Calu3 (cell line): ENCODE data around the gene CCK. TPM values are rescaled to one million over a fixed set of nuclear protein-coding genes. Genes with fewer than 3 reads are reported as not detected.

Source experiments
- BruUV-seq: library from RNA; stranded (reverse); fragments of 400-500 nt; replicated peaks from 2 replicates; lab custom pipeline; 2021; lab: Mats Ljungman, UMichigan
- CTCF ChIA-PET: fragments of 300-600 bp; sonication (Branson Sonifier 250); formaldehyde crosslinking; loops from one replicate; lab custom pipeline; 2022; ENCODE audit warnings: antibody characterized with exemption; lab: Charles Lee
- DNase-seq: peaks from one replicate; pipeline ENCODE4 v3.0.0; 2022
- H3K27ac Mint-ChIP-seq: one replicate; pipeline ENCODE4 v1.8.0; 2022; ENCODE audit warnings: mixed read lengths; ENCODE audit not compliant: unreplicated experiment
- H3K27me3 Mint-ChIP-seq: one replicate; pipeline ENCODE4 v1.8.0; 2022; ENCODE audit warnings: mixed read lengths; ENCODE audit not compliant: unreplicated experiment
- H3K36me3 Mint-ChIP-seq: one replicate; pipeline ENCODE4 v1.8.0; 2022; ENCODE audit warnings: mild to moderate bottlenecking, moderate library complexity, mixed read lengths; ENCODE audit not compliant: insufficient read depth, unreplicated experiment
- H3K4me1 Mint-ChIP-seq: one replicate; pipeline ENCODE4 v1.8.0; 2022; ENCODE audit warnings: mild to moderate bottlenecking, low read depth, mixed read lengths; ENCODE audit not compliant: unreplicated experiment
- H3K4me3 Mint-ChIP-seq: one replicate; pipeline ENCODE4 v1.8.0; 2022; ENCODE audit warnings: mild to moderate bottlenecking, low read depth, moderate library complexity, mixed read lengths; ENCODE audit not compliant: unreplicated experiment
- H3K9me3 Mint-ChIP-seq: one replicate; pipeline ENCODE4 v1.8.0; 2022; ENCODE audit warnings: low read depth, mixed read lengths; ENCODE audit not compliant: unreplicated experiment
- intact Hi-C: fragments of 100-400 bp; cut with micrococcal nuclease; formaldehyde crosslinking; loops from one replicate; pipeline ENCODE4 v1.10.0; 2022; ENCODE audit not compliant: unreplicated experiment
- total RNA-seq: library from RNA; stranded (reverse); gene quantifications from 2 replicates; pipeline ENCODE4 v1.2.3, GENCODE V29; 2022
- TF ChIP-seq, protein P1 (sequence below): fragments of 200-600 bp; IDR thresholded peaks from one replicate; pipeline ENCODE4 v1.8.0; 2022; ENCODE audit warnings: antibody characterized with exemption; ENCODE audit not compliant: unreplicated experiment

CCK gene
- total RNA-seq, 1 experiment from 2014 or later, result not detected

- intact Hi-C loops, result loop anchor here (5.0 kb wide), 1 partner anchor 296 kb away; no protein-coding TSS in a partner anchor
- TF ChIP-seq, protein P1, sequence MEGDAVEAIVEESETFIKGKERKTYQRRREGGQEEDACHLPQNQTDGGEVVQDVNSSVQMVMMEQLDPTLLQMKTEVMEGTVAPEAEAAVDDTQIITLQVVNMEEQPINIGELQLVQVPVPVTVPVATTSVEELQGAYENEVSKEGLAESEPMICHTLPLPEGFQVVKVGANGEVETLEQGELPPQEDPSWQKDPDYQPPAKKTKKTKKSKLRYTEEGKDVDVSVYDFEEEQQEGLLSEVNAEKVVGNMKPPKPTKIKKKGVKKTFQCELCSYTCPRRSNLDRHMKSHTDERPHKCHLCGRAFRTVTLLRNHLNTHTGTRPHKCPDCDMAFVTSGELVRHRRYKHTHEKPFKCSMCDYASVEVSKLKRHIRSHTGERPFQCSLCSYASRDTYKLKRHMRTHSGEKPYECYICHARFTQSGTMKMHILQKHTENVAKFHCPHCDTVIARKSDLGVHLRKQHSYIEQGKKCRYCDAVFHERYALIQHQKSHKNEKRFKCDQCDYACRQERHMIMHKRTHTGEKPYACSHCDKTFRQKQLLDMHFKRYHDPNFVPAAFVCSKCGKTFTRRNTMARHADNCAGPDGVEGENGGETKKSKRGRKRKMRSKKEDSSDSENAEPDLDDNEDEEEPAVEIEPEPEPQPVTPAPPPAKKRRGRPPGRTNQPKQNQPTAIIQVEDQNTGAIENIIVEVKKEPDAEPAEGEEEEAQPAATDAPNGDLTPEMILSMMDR, result no peak
- no peaks in the 10 kb centered on the region for H3K36me3 Mint-ChIP-seq
- CTCF ChIA-PET, result no interaction called here
- DNase-seq, result no peak
- BruUV-seq, result no TSS peak
- H3K4me1 Mint-ChIP-seq, result no peaks in the 10 kb centered on the region
- no peaks in the 10 kb centered on the region for H3K9me3 Mint-ChIP-seq
- H3K4me3 Mint-ChIP-seq, result no peak overlapping the region
- H3K27me3 Mint-ChIP-seq, result peaks cover 46% of the 10 kb centered on the region
- no peak overlapping the region for H3K27ac Mint-ChIP-seq
Measured at GRCh38 chr3:42246091-42246490, 19.9 kb downstream of the CCK start.

- TF ChIP-seq, protein P1, result no peak
- Mint-ChIP-seq H3K36me3 (no peaks in the 10 kb centered on the region), H3K9me3 (peaks cover 11% of the 10 kb centered on the region), H3K4me1 (no peaks in the 10 kb centered on the region), H3K27me3 (peaks cover 40% of the 10 kb centered on the region), H3K27ac (no peak overlapping the region), H3K4me3 (no peak overlapping the region)
- no peak for DNase-seq
- BruUV-seq, result no TSS peak
- CTCF ChIA-PET, result no interaction called here
- intact Hi-C loops, result no loop called here
Measured at GRCh38 chr3:42236611-42237010, 29.4 kb downstream of the CCK start.

GRCh38 chr3:42235532-42235931 lies 30.5 kb downstream of the CCK start:
- H3K36me3 Mint-ChIP-seq, result no peaks in the 10 kb centered on the region
- peaks cover 43% of the 10 kb centered on the region for H3K27me3 Mint-ChIP-seq
- H3K4me3 Mint-ChIP-seq, result no peak overlapping the region
- H3K4me1 Mint-ChIP-seq, result no peaks in the 10 kb centered on the region
- TF ChIP-seq, protein P1, result no peak
- no TSS peak for BruUV-seq
- intact Hi-C loops, result no loop called here
- DNase-seq, result no peak
- H3K9me3 Mint-ChIP-seq, result peaks cover 11% of the 10 kb centered on the region
- no peak overlapping the region for H3K27ac Mint-ChIP-seq
- CTCF ChIA-PET, result no interaction called here

DNA sequence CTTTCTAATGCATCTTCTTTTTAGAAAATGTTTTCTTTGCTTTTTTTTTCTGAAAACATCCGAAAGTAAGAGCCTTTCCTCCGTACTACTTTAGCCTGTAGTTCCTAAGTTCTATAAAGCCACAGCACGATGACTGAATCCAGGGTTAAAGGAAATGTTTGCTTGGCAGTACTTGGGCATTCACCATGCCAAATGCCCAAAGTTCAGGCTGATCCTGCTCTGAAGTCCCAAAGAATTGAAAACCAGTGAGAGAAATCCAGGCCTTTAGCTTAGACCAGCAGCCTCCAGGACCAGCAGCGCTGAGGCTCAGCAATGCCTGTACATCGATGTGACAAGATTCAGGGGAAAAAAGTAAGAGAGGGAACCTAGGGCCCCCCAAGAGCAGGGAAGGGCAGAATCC lies 35.1 kb downstream of the CCK start:
- H3K36me3 Mint-ChIP-seq, result peaks cover 5% of the 10 kb centered on the region
- H3K27ac Mint-ChIP-seq, result no peak overlapping the region
- TF ChIP-seq, protein P1, result no peak
- no peak for DNase-seq
- CTCF ChIA-PET, result interaction anchor here (2.3 kb wide), 1 partner anchor 306 kb away, joined by 9 read pairs; no protein-coding TSS in a partner anchor
- peaks cover 4% of the 10 kb centered on the region for H3K9me3 Mint-ChIP-seq
- no peak overlapping the region for H3K4me3 Mint-ChIP-seq
- peaks cover 35% of the 10 kb centered on the region for H3K27me3 Mint-ChIP-seq
- no peaks in the 10 kb centered on the region for H3K4me1 Mint-ChIP-seq
- no TSS peak for BruUV-seq
- intact Hi-C loops, result loop anchor here (1.0 to 2.0 kb wide), 2 partner anchors 212 to 316 kb away; no protein-coding TSS in a partner anchor
